Tongue (tissue), 2 donors: Measurements from ENCODE around the gene RBBP8NL. TPM values are rescaled to one million over a fixed set of nuclear protein-coding genes. Genes with fewer than 3 reads are reported as not detected.

Source experiments
- DNase-seq: peaks from one replicate; pipeline ENCODE4 v3.0.0-alpha.2; 2015
- total RNA-seq: library from RNA; depleted of rRNA; stranded (reverse); fragments of >200 nt; gene quantifications from one replicate; pipeline ENCODE4 v1.2.3, GENCODE V29; 2014

The RBBP8NL gene
- total RNA-seq, 1 donor from 2014 or later = 1.0 TPM

GRCh38 chr20:62462976-62463592 lies 35.7 kb upstream of the RBBP8NL start:
- no peak for DNase-seq

GRCh38 chr20:62461834-62462233 lies 34.5 kb upstream of the RBBP8NL start:
- no peak for DNase-seq

- DNase-seq = no peak
These were observed 33.8 kb upstream of the RBBP8NL start for GRCh38 chr20:62461157-62461556.

GRCh38 chr20:62460678-62461077 lies 33.3 kb upstream of the RBBP8NL start:
- no peak for DNase-seq

- no peak for DNase-seq
These were observed 32.1 kb upstream of the RBBP8NL start for GRCh38 chr20:62459488-62459887.

GRCh38 chr20:62458275-62459251 lies 31.2 kb upstream of the RBBP8NL start:
- no peak for DNase-seq

GRCh38 chr20:62457831-62458230 lies 30.5 kb upstream of the RBBP8NL start:
- no peak for DNase-seq

GRCh38 chr20:62457098-62457497 lies 29.8 kb upstream of the RBBP8NL start:
- no peak for DNase-seq

GRCh38 chr20:62455929-62456328 lies 28.6 kb upstream of the RBBP8NL start:
- DNase-seq = no peak

GRCh38 chr20:62454904-62455636 lies 27.7 kb upstream of the RBBP8NL start:
- DNase-seq = peak; percentile 75

GRCh38 chr20:62453186-62453808 lies 26.0 kb upstream of the RBBP8NL start:
- no peak for DNase-seq

- DNase-seq = no peak
These were observed 25.2 kb upstream of the RBBP8NL start for GRCh38 chr20:62452475-62453095.

GRCh38 chr20:62451970-62452369 lies 24.6 kb upstream of the RBBP8NL start:
- no peak for DNase-seq

GRCh38 chr20:62451156-62451767 lies 23.9 kb upstream of the RBBP8NL start:
- DNase-seq = no peak

- no peak for DNase-seq
These were observed 22.8 kb upstream of the RBBP8NL start for GRCh38 chr20:62449951-62450691.

- DNase-seq = no peak
These were observed 21.4 kb upstream of the RBBP8NL start for GRCh38 chr20:62448788-62449187.

- no peak for DNase-seq
These were observed 20.7 kb upstream of the RBBP8NL start for GRCh38 chr20:62448038-62448437.

- no peak for DNase-seq
These were observed 19.8 kb upstream of the RBBP8NL start for GRCh38 chr20:62446888-62447869.

GRCh38 chr20:62446481-62446880 lies 19.1 kb upstream of the RBBP8NL start:
- DNase-seq = no peak
